Measurements from ENCODE around the gene MAGEB5. TPM values are rescaled to one million over a fixed set of nuclear protein-coding genes. Genes with fewer than 3 reads are reported as not detected.

MAGEB5 gene
- total and polyA plus RNA-seq, 7 donors: not detected

Other genes with a start within 250 kb of the MAGEB5 start
- gene MAGEB18, start 77.8 kb upstream of the MAGEB5 start, total RNA-seq: not detected
- not detected for gene MAGEB18, start 77.8 kb upstream of the MAGEB5 start, polyA plus RNA-seq
- not detected for gene MAGEB6B, start 55.6 kb upstream of the MAGEB5 start, total RNA-seq
- gene MAGEB6B, start 55.6 kb upstream of the MAGEB5 start, polyA plus RNA-seq: not detected
- gene MAGEB6, start 23.7 kb upstream of the MAGEB5 start, total RNA-seq: not detected
- not detected for gene MAGEB6, start 23.7 kb upstream of the MAGEB5 start, polyA plus RNA-seq

All from sigmoid colon (tissue), 7 donors.